Head of caudate nucleus (tissue), 42 donors: ENCODE measurements around the gene PAK6.

ENCODE experiments used
- DNase-seq, 42 donors: peaks; one replicate each; pipeline versions ENCODE4 v3.0.0 to v3.0.0-alpha.2; 2020 to 2021; ENCODE audit warnings: mixed read lengths in 7 of 42
- intact Hi-C: fragments of 100-400 bp; cut with DNase I; formaldehyde crosslinking; loops from one replicate; pipeline ENCODE4 v1.15.0; 2022

PAK6 gene

GRCh38 chr15:40282869-40283614 lies 44.2 kb downstream of the PAK6 start, which contains the start of gene ANKRD63:
ANKRD63 (minus strand) TSS chr15:40283064; CDS start chr15:40282586, 478 bp downstream.
- peak in 33 of 42 donors; percentile 41 to 78 (median 66) for DNase-seq
- intact Hi-C loops, result no loop called here

GRCh38 chr15:40283615-40284300 lies 44.9 kb downstream of the PAK6 start:
- intact Hi-C loops, result no loop called here
- DNase-seq, result peak in 2 of 42 donors; percentile 27 to 35

- no peak for DNase-seq
- intact Hi-C loops, result no loop called here
These were observed 46.3 kb downstream of the PAK6 start for GRCh38 chr15:40285151-40285550.

GRCh38 chr15:40285554-40286011 lies 46.7 kb downstream of the PAK6 start:
- intact Hi-C loops, result no loop called here
- DNase-seq, result no peak

- peak in 41 of 42 donors; percentile 56 to 92 (median 78) for DNase-seq
- intact Hi-C loops, result no loop called here
These were observed 47.2 kb downstream of the PAK6 start for GRCh38 chr15:40286061-40286532.

GRCh38 chr15:40286794-40287193 lies 47.9 kb downstream of the PAK6 start:
- DNase-seq, result no peak
- intact Hi-C loops, result no loop called here

GRCh38 chr15:40287505-40287904 lies 48.6 kb downstream of the PAK6 start:
- intact Hi-C loops, result no loop called here
- DNase-seq, result no peak

- intact Hi-C loops, result no loop called here
These were observed 49.1 kb downstream of the PAK6 start for GRCh38 chr15:40287968-40288367.

GRCh38 chr15:40289140-40289775 lies 50.4 kb downstream of the PAK6 start:
- DNase-seq, result peak in 2 of 42 donors; percentile 30 to 42
- intact Hi-C loops, result no loop called here

More at GRCh38 chr15:40287968-40288367, 49.1 kb downstream of the PAK6 start:
- DNase-seq, result no peak

- DNase-seq, result peak in 22 of 42 donors; percentile 30 to 82 (median 60)
- intact Hi-C loops, result no loop called here
These were observed 51.7 kb downstream of the PAK6 start for GRCh38 chr15:40290545-40290917.

- peak in 37 of 42 donors; percentile 36 to 83 (median 65) for DNase-seq
- intact Hi-C loops, result no loop called here
These were observed 52.2 kb downstream of the PAK6 start for GRCh38 chr15:40290918-40291574.

- intact Hi-C loops, result no loop called here
- DNase-seq, result no peak
These were observed 53.4 kb downstream of the PAK6 start for GRCh38 chr15:40292246-40292645.

GRCh38 chr15:40293006-40293405 lies 54.1 kb downstream of the PAK6 start:
- no peak for DNase-seq
- intact Hi-C loops, result no loop called here

- DNase-seq, result peak in 37 of 42 donors; percentile 31 to 89 (median 69)
- intact Hi-C loops, result no loop called here
These were observed 55.3 kb downstream of the PAK6 start for GRCh38 chr15:40293905-40294895.

GRCh38 chr15:40295297-40295696 lies 56.4 kb downstream of the PAK6 start:
- DNase-seq, result no peak
- intact Hi-C loops, result no loop called here

GRCh38 chr15:40295877-40296560 lies 57.2 kb downstream of the PAK6 start:
- no peak for DNase-seq
- intact Hi-C loops, result no loop called here

- no peak for DNase-seq
- intact Hi-C loops, result no loop called here
These were observed 57.8 kb downstream of the PAK6 start for GRCh38 chr15:40296561-40297230.
